Stimulated activated naive CD4-positive, alpha-beta T cell treated with Interleukin-2 at 50 U/mL for 16 hours (primary cell): ENCODE data around the gene PPP2R2B.
"Not testable (repeated sequence)": the region's sequence is repeated elsewhere in the genome, so short reads cannot be mapped to it uniquely, and the experiment has no call there.

Source experiments
- DNase-seq: peaks from one replicate; lab custom pipeline; 2025; lab: John Stamatoyannopoulos, UW

Gene PPP2R2B

GRCh38 chr5:146652547-146652946 lies 226.0 kb downstream of the PPP2R2B start:
- DNase-seq: no peak

GRCh38 chr5:146647656-146648199 lies 230.8 kb downstream of the PPP2R2B start:
- DNase-seq: no peak

DNA sequence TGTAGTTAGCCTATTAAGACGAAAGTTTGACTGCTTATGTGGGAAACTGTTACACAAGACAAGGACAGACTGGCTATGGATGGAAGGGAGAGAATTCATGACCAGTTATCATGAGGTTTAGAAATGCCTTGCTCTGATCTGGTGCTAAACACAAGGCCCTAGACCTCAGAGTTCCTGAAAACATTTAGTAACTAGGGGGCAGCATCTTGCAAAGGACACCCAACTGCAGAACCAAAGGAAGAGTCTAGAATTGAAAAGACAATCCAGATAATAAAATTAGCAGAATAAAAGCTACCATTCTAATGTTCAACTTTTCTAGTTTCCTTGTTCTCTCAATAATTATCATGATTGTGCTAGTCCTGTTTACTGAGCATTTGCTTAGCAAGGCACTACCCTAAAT lies 232.1 kb downstream of the PPP2R2B start:
- DNase-seq: no peak

- no peak for DNase-seq
Measured at GRCh38 chr5:146645342-146645741, 233.2 kb downstream of the PPP2R2B start.

DNA sequence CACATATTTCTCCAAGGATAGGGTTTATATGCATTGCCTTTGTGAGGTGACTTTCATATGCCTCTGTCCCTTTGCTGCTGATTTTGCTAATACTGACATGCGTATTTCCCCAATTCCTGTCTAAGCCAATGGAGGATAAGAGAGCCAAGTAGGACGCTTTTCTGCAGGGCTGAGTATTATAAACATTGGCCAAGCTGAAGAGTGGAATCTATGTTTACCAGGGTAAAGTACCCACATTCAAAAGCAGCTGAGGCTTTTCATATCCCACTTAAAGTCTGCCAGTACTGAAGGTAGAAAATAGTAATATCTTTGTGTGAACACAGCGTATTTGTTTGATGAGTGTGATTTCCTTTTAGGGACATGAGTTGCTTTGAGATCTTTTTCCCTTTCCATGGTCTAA lies 233.7 kb downstream of the PPP2R2B start:
- DNase-seq: no peak

- DNase-seq: no peak
Measured at GRCh38 chr5:146643776-146644175, 234.8 kb downstream of the PPP2R2B start.

- DNase-seq: no peak
Measured at GRCh38 chr5:146642410-146642809, 236.1 kb downstream of the PPP2R2B start.

DNA sequence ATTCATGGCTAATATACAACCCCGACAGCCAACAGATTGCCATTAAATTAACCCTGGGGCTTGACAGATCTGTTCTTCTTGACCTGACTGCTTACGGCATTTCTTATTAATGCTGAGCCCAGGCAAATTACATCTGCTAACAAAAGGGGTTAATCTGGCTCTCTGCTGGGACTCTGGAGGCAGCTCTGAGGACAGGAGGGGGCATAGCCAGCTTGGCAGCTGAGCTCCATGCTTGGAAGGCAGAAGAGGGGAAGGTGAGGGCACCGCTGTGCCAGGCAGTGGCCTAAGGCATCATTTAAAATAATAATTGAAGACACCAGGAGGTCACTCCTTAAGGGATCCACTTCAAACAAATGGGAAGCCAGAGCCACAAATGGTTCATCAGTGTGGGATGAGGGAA lies 236.6 kb downstream of the PPP2R2B start:
- no peak for DNase-seq

- DNase-seq: no peak
Measured at GRCh38 chr5:146640285-146640896, 238.2 kb downstream of the PPP2R2B start.

- DNase-seq: no peak
Measured at GRCh38 chr5:146635443-146635842, 243.1 kb downstream of the PPP2R2B start.

GRCh38 chr5:146633323-146633764 lies 245.2 kb downstream of the PPP2R2B start:
- DNase-seq: no peak

GRCh38 chr5:146632620-146633322 lies 245.8 kb downstream of the PPP2R2B start:
- DNase-seq: no peak

GRCh38 chr5:146630472-146630871 lies 248.1 kb downstream of the PPP2R2B start:
- no peak for DNase-seq

DNA sequence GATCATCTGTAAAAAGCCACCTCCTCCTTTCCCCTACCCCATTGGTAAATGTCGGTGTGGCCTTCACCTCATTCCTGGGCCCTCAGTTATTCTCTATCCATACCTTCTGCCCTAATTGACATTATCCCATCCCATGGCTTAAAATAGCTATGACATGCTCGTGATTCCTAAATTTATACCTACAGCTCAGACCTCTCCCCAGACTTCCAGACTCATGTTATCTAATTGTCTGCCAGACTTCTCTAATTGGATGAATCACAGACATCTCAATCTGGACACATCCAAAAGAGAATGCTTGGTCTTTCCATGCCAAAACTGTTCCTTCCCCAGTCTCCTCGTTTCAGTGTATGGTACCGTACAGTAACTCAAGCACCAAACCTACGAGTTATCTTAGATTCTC lies 249.6 kb downstream of the PPP2R2B start:
- DNase-seq: no peak

DNA sequence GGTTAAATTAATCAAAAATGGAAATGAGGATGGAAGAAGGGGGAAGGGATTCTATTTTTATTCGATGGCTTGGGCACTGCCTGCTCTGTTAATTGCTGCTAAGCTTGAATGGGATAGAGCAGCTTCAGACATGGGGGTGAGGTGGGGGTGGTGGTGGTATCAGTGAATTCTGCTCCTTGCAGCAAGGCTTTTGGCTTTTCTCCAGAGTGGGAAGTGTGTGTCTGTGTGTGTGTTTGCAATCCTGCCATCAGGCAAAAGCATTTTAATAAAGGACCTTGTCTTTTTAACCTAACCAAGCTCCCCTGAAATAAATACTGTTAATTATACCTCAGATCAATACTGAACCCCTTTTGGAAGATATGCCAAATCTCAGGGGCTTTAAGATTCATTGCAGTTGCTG lies 251.6 kb downstream of the PPP2R2B start:
- no peak for DNase-seq

GRCh38 chr5:146624179-146624578 lies 254.4 kb downstream of the PPP2R2B start:
- DNase-seq: no peak

DNA sequence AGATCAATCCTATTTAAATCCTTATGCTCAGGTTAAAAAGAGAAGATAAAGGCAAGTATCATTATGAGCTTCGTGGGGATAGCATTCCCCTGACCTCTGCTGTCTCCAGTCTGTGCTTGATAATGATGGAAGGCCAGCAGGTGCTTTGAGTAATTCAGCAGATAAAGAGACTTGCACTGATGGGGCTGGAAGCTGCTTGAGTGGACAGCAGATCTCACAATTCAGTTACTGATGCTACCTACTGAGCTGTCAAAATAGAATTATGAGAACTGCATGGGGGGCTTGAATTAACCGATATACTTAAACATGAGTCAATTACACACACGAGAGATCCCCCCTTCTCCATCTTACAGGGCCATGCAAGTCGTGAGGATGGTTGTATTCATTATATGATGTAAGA lies 254.9 kb downstream of the PPP2R2B start:
- DNase-seq: no peak

- no peak for DNase-seq
Measured at GRCh38 chr5:146623009-146623408, 255.5 kb downstream of the PPP2R2B start.

DNA sequence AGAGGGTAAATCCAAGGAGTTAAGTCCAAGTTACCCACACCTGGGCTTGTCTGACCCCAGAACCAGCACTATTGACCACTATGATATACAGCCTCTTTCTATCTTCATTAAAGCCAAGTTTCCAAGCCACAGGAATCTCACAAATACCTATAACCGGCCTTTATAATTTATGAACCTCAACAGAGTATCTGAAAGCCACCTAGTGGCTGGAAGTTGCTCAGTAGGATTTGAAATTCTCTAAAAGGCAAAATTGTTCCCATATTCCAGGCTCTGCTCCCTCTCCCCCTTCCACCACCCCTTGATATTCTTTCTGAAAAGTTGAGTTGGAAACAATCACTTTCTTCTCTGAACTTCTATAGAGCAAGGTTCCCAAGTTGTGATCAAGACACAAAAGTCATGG lies 256.2 kb downstream of the PPP2R2B start:
- no peak for DNase-seq

- no peak for DNase-seq
Measured at GRCh38 chr5:146620669-146621051, 257.9 kb downstream of the PPP2R2B start.

DNA sequence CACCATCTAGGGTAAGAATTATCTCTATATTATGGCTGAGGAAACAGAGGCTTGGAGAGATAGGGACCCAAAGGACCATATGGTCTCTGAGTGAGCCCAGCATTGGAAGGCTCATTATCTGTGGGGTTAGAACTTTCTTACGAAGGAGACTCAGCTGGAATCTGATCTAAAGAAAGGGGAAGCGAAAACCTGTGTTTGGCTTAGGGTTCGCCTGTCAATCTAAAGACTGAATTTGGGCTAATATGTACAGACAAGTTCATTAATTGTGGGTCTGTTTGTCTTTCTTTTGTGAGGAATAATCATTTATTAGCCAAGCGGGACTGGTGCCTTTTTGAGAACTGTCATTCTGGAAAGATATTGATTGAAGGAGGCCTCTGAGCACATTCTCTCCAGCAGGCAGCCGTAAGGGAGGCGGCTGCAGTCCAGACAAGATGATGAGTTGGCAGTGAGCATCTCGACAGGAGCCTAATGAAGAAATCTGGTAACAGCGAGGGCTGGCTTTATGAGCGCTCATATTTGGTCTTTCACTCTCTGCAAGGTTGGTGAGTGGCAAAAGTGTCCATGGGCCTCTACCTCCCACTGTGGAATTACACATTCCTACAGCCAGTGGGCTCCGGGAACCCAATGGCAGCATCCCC lies 258.4 kb downstream of the PPP2R2B start:
- DNase-seq: no peak

- DNase-seq: no peak
Measured at GRCh38 chr5:146618434-146618833, 260.1 kb downstream of the PPP2R2B start.

DNA sequence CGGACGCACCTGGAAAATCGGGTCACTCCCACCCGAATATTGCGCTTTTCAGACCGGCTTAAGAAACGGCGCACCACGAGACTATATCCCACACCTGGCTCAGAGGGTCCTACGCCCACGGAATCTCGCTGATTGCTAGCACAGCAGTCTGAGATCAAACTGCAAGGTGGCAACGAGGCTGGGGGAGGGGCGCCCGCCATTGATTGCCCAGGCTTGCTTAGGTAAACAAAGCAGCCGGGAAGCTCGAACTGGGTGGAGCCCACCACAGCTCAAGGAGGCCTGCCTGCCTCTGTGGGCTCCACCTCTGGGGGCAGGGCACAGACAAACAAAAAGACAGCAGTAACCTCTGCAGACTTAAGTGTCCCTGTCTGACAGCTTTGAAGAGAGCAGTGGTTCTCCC lies 268.8 kb downstream of the PPP2R2B start:
- DNase-seq: not testable (repeated sequence)
